ENCODE results near the gene MAPK8. TPM values are rescaled to one million over a fixed set of nuclear protein-coding genes. Genes with fewer than 3 reads are reported as not detected.

Gene MAPK8
- total and polyA plus RNA-seq, 9 of the 15 experiments (the other 6 are each of a cell fraction or from before 2014, with no cell fraction given), result 6.4 to 159 (median 71.0) TPM

GRCh38 chr10:48468130-48468790 is 161.8 kb downstream of the MAPK8 start (continued):
- TF ChIP-seq ZNF175 (CRISPR knock-in tag; IDR thresholded peaks at IDR 0.05; ENCODE audit: low read depth) (no peak), FUS (optimal IDR thresholded peaks at IDR 0.05; ENCODE audit: low read depth, low read length) (no peak), ETS2 (tag; IDR thresholded peaks at IDR 0.05; ENCODE audit: borderline replicate concordance, poor library complexity, severe bottlenecking) (no peak), RFX5 (IDR thresholded peaks at IDR 0.05; ENCODE audit: low read depth, low read length) (no peak), ZNF354B (CRISPR knock-in tag; IDR thresholded peaks at IDR 0.05) (no peak), TFAM (CRISPR knock-in tag; conservative IDR thresholded peaks at IDR 0.05) (no peak), ZNF830 (CRISPR knock-in tag; IDR thresholded peaks at IDR 0.05) (no peak), ARID1B (IDR thresholded peaks at IDR 0.05) (peak; percentile 94), ZC3H4 (CRISPR knock-in tag; IDR thresholded peaks at IDR 0.05; ENCODE audit: borderline replicate concordance) (no peak), EZH2 (IDR thresholded peaks at IDR 0.05; ENCODE audit: borderline replicate concordance, low read depth, low read length) (no peak), HDGF (IDR thresholded peaks at IDR 0.05) (no peak), RFX7 (CRISPR knock-in tag; IDR thresholded peaks at IDR 0.05) (no peak), ZNF165 (CRISPR knock-in tag; IDR thresholded peaks at IDR 0.05; ENCODE audit: borderline replicate concordance) (no peak), SP2 (IDR thresholded peaks at IDR 0.05; ENCODE audit: extremely low read depth, low read depth, low read length, poor library complexity, severe bottlenecking) (no peak), EGR1 (conservative IDR thresholded peaks at IDR 0.05) (peak; percentile 83), EP400 (IDR thresholded peaks at IDR 0.05) (peak; percentile 32; the same call in 1 of the 2 replicates), HSF4 (CRISPR knock-in tag; IDR thresholded peaks at IDR 0.05; ENCODE audit: borderline replicate concordance) (0 out of 2 replicates have a peak, but pooled peaks have one; percentile 59)
- TF ChIP-seq, protein P1, sequence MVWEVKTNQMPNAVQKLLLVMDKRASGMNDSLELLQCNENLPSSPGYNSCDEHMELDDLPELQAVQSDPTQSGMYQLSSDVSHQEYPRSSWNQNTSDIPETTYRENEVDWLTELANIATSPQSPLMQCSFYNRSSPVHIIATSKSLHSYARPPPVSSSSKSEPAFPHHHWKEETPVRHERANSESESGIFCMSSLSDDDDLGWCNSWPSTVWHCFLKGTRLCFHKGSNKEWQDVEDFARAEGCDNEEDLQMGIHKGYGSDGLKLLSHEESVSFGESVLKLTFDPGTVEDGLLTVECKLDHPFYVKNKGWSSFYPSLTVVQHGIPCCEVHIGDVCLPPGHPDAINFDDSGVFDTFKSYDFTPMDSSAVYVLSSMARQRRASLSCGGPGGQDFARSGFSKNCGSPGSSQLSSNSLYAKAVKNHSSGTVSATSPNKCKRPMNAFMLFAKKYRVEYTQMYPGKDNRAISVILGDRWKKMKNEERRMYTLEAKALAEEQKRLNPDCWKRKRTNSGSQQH (CRISPR knock-in tag; IDR thresholded peaks at IDR 0.05), result no peak
- TF ChIP-seq, protein P2, sequence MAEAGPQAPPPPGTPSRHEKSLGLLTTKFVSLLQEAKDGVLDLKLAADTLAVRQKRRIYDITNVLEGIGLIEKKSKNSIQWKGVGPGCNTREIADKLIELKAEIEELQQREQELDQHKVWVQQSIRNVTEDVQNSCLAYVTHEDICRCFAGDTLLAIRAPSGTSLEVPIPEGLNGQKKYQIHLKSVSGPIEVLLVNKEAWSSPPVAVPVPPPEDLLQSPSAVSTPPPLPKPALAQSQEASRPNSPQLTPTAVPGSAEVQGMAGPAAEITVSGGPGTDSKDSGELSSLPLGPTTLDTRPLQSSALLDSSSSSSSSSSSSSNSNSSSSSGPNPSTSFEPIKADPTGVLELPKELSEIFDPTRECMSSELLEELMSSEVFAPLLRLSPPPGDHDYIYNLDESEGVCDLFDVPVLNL (CRISPR knock-in tag; IDR thresholded peaks at IDR 0.05; ENCODE audit: low read depth), result no peak
- TF ChIP-seq, protein P3, sequence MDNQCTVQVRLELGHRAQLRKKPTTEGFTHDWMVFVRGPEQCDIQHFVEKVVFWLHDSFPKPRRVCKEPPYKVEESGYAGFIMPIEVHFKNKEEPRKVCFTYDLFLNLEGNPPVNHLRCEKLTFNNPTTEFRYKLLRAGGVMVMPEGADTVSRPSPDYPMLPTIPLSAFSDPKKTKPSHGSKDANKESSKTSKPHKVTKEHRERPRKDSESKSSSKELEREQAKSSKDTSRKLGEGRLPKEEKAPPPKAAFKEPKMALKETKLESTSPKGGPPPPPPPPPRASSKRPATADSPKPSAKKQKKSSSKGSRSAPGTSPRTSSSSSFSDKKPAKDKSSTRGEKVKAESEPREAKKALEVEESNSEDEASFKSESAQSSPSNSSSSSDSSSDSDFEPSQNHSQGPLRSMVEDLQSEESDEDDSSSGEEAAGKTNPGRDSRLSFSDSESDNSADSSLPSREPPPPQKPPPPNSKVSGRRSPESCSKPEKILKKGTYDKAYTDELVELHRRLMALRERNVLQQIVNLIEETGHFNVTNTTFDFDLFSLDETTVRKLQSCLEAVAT (IDR thresholded peaks at IDR 0.05), result peak in 1 of 2 experiments; percentile 77; a peak in 2 of 4 replicates
- TF ChIP-seq, protein P4, sequence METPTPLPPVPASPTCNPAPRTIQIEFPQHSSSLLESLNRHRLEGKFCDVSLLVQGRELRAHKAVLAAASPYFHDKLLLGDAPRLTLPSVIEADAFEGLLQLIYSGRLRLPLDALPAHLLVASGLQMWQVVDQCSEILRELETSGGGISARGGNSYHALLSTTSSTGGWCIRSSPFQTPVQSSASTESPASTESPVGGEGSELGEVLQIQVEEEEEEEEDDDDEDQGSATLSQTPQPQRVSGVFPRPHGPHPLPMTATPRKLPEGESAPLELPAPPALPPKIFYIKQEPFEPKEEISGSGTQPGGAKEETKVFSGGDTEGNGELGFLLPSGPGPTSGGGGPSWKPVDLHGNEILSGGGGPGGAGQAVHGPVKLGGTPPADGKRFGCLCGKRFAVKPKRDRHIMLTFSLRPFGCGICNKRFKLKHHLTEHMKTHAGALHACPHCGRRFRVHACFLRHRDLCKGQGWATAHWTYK (CRISPR knock-in tag; IDR thresholded peaks at IDR 0.05), result no peak

Measured in K562 (cell line).